ENCODE results near the gene CCBE1. TPM values are rescaled to one million over a fixed set of nuclear protein-coding genes. Genes with fewer than 3 reads are reported as not detected.

The CCBE1 gene
- polyA plus RNA-seq, 1 of the 3 experiments (the other 2 are of a cell fraction): 5.0 TPM

GRCh38 chr18:59691996-59692395 lies 5.2 kb downstream of the CCBE1 start:
- no peaks in the 10 kb centered on the region for H3K9me3 ChIP-seq
- POLR2A ChIA-PET: no interaction called here
- H3K9me2 ChIP-seq: no peaks in the 10 kb centered on the region
- peaks cover 0 to 11% of the 10 kb centered on the region in 2 experiments; a peak in 2 of 4 replicates for H3K4me1 ChIP-seq (ENCODE audit: control insufficient read depth in 1 of 2, insufficient read depth in 2 of 2, low read depth in 1 of 2, low read length in 1 of 2)
- no peak for TF ChIP-seq RAD21 (IDR thresholded peaks at IDR 0.05; ENCODE audit: low read length)
- no peak for TF ChIP-seq RXRA (IDR thresholded peaks at IDR 0.05; ENCODE audit: borderline replicate concordance, low read depth)
- no peak for TF ChIP-seq PBX3 (IDR thresholded peaks at IDR 0.05)
- TF ChIP-seq FOXM1 (IDR thresholded peaks at IDR 0.05; ENCODE audit: low read depth): no peak
- no peak; the same call in 1 of the 2 replicates for TF ChIP-seq GABPA (IDR thresholded peaks at IDR 0.05; ENCODE audit: low read depth)
- TF ChIP-seq REST (IDR thresholded peaks at IDR 0.05; ENCODE audit: low read depth, low read length): no peak
- no peak for TF ChIP-seq MEF2A (IDR thresholded peaks at IDR 0.05; ENCODE audit: borderline replicate concordance, low read depth)
- TF ChIP-seq EP300 (IDR thresholded peaks at IDR 0.05; ENCODE audit: borderline replicate concordance in 1 of 2, low read depth in 1 of 2, low read length in 1 of 2): no peak
- no peak for TF ChIP-seq FOXJ3 (CRISPR knock-in tag; IDR thresholded peaks at IDR 0.05)
- TF ChIP-seq YY1 (IDR thresholded peaks at IDR 0.05; ENCODE audit: low read depth): no peak
- H3K27me3 ChIP-seq (ENCODE audit: insufficient read depth): no peaks in the 10 kb centered on the region
- no peak overlapping the region for H2AFZ ChIP-seq (ENCODE audit: low read depth)
- no peak overlapping the region for H3K27ac ChIP-seq (ENCODE audit: low read depth in 2 of 2, low read length in 1 of 2)
- H3K4me3 ChIP-seq (ENCODE audit: low read depth in 2 of 2, low read length in 1 of 2): no peak overlapping the region
- no peak overlapping the region for H3K4me2 ChIP-seq
- no peaks in the 10 kb centered on the region for H3K36me3 ChIP-seq (replicated peaks in 1 of 2; ENCODE audit: control insufficient read depth in 1 of 2, insufficient read depth in 2 of 2, low read length in 1 of 2)
- H3K9ac ChIP-seq: no peak overlapping the region
- no peaks in the 10 kb centered on the region for H4K20me1 ChIP-seq (ENCODE audit: insufficient read depth)
- CTCF ChIA-PET: interaction anchor here (1.0 to 1.1 kb wide), 2 partner anchors 8 to 132 kb away, joined by 3 to 4 read pairs; no protein-coding TSS in a partner anchor
- WGBS (ENCODE audit: low lambda C conversion rate): 70% methylated on average over 4 of the region's 4 CpGs
- peaks cover 12% of the 10 kb centered on the region; the same call in 1 of the 2 replicates for H3K79me2 ChIP-seq (ENCODE audit: insufficient read depth)
- peaks cover 9% of the 10 kb centered on the region for H3F3A ChIP-seq (replicated peaks; ENCODE audit: insufficient read depth)
- no peak for DNase-seq

- Histone ChIP-seq H3K27ac (ENCODE audit: low read depth in 2 of 2, low read length in 1 of 2) (peak overlapping the region in 1 of 2 experiments; percentile 54; a peak in 2 of 4 replicates), H3K9ac (no peak overlapping the region), H3K36me3 (replicated peaks in 1 of 2; ENCODE audit: control insufficient read depth in 1 of 2, insufficient read depth in 2 of 2, low read length in 1 of 2) (no peaks in the 10 kb centered on the region), H3K79me2 (ENCODE audit: insufficient read depth) (peaks cover 9% of the 10 kb centered on the region; the same call in 1 of the 2 replicates), H2AFZ (ENCODE audit: low read depth) (no peak overlapping the region), H3K27me3 (ENCODE audit: insufficient read depth) (no peaks in the 10 kb centered on the region), H3K9me2 (no peaks in the 10 kb centered on the region), H3K4me2 (peak overlapping the region; percentile 57), H3F3A (replicated peaks; ENCODE audit: insufficient read depth) (peaks cover 9% of the 10 kb centered on the region), H3K4me1 (ENCODE audit: control insufficient read depth in 1 of 2, insufficient read depth in 2 of 2, low read depth in 1 of 2, low read length in 1 of 2) (peaks cover 0 to 11% of the 10 kb centered on the region in 2 experiments; a peak in 2 of 4 replicates), H3K4me3 (ENCODE audit: low read depth in 2 of 2, low read length in 1 of 2) (no peak overlapping the region), H3K9me3 (no peaks in the 10 kb centered on the region), H4K20me1 (ENCODE audit: insufficient read depth) (no peaks in the 10 kb centered on the region)
- ChIA-PET POLR2A (no interaction called here), CTCF (interaction anchor here (1.0 kb wide), 1 partner anchor 9 kb away, joined by 4 read pairs; no protein-coding TSS in a partner anchor)
- DNase-seq: no peak
- TF ChIP-seq RXRA (IDR thresholded peaks at IDR 0.05; ENCODE audit: borderline replicate concordance, low read depth) (no peak), CHD2 (IDR thresholded peaks at IDR 0.05; ENCODE audit: low read length, partially characterized antibody) (no peak), MEF2A (IDR thresholded peaks at IDR 0.05; ENCODE audit: borderline replicate concordance, low read depth) (no peak), FOXM1 (IDR thresholded peaks at IDR 0.05; ENCODE audit: low read depth) (peak; percentile 66; the same call in 1 of the 2 replicates), GATA2 (CRISPR knock-in tag; IDR thresholded peaks at IDR 0.05) (no peak), EZH2phosphoT487 (IDR thresholded peaks at IDR 0.05; ENCODE audit: borderline replicate concordance, low read depth) (no peak), TCF12 (IDR thresholded peaks at IDR 0.05) (peak; percentile 57), NRF1 (IDR thresholded peaks at IDR 0.05; ENCODE audit: low read depth, low read length) (no peak), FOXJ3 (CRISPR knock-in tag; IDR thresholded peaks at IDR 0.05) (no peak), IRF3 (IDR thresholded peaks at IDR 0.05; ENCODE audit: low read depth, low read length) (no peak), MXI1 (IDR thresholded peaks at IDR 0.05; ENCODE audit: low read depth, low read length) (no peak), RAD21 (IDR thresholded peaks at IDR 0.05; ENCODE audit: low read length) (no peak), EP300 (IDR thresholded peaks at IDR 0.05; ENCODE audit: borderline replicate concordance in 1 of 2, low read depth in 1 of 2, low read length in 1 of 2) (no peak), PBX3 (IDR thresholded peaks at IDR 0.05) (peak; percentile 31; the same call in 1 of the 2 replicates), JUND (IDR thresholded peaks at IDR 0.05) (peak; percentile 31; the same call in 1 of the 2 replicates), YY1 (IDR thresholded peaks at IDR 0.05; ENCODE audit: low read depth) (no peak), RFX5 (IDR thresholded peaks at IDR 0.05; ENCODE audit: low read length) (no peak), SMC3 (IDR thresholded peaks at IDR 0.05; ENCODE audit: low read depth, low read length) (no peak)
Measured at GRCh38 chr18:59690996-59691395, 6.2 kb downstream of the CCBE1 start.
